OCI-LY7 (cell line): ENCODE results near the gene HLA-F.

Experiments
- CTCF ChIP-seq: fragments of 200-600 bp; sonication (generic); conservative IDR thresholded peaks from 2 replicates; pipeline ENCODE4 v1.5.1; 2014; ENCODE audit warnings: mild to moderate bottlenecking, antibody characterized with exemption, low read length, moderate library complexity, mixed read lengths
- EZH2phosphoT487 ChIP-seq: fragments of 200-600 bp; sonication (generic); IDR thresholded peaks from 2 replicates; pipeline ENCODE4 v1.6.1; 2018; ENCODE audit warnings: low read depth, borderline replicate concordance, mild to moderate bottlenecking, mixed run types, antibody characterized with exemption, low read length, moderate library complexity, mixed read lengths

- no peak for TF ChIP-seq CTCF
- no peak for TF ChIP-seq EZH2phosphoT487
Measured at GRCh38 chr6:29731281-29731680, 8.0 kb downstream of the HLA-F start.
